H1 (cell line): ENCODE measurements around the gene VMP1. TPM values are rescaled to one million over a fixed set of nuclear protein-coding genes. Genes with fewer than 3 reads are reported as not detected.

Source experiments
- BRCA1 ChIP-seq: IDR thresholded peaks from 2 replicates; pipeline ENCODE4 v1.6.1; 2012; ENCODE audit warnings: low read depth, low read length, improper control_type of control experiment
- CBX5 ChIP-seq: fragments of 300-800, 300-1000 bp; sonication (generic); IDR thresholded peaks from 2 replicates; pipeline ENCODE4 v1.7.1; 2016; ENCODE audit warnings: antibody characterized with exemption, low read length, low read depth
- SIRT6 ChIP-seq: IDR thresholded peaks from one replicate; pipeline ENCODE4 v1.7.1; 2012; ENCODE audit warnings: low read length, inconsistent platforms
- polyA plus RNA-seq, 7 experiments: library from polyadenylated mRNA; depleted of rRNA in 3 of 7; stranded (reverse) in 5 of 7; unstranded in 2 of 7; fragments of >200 nt in 5 of 7; fragments of 200-250 nt in 2 of 7; gene quantifications; 1 replicate in 5 of 7; 2 replicates in 1 of 7; 4 replicates in 1 of 7; pipeline versions ENCODE4 v1.2.1 to v1.2.3, GENCODE V29; 2011 to 2013; ENCODE audit warnings: missing spikeins in 2 of 7, mixed read lengths in 2 of 7
- total RNA-seq: library from RNA; stranded (reverse); fragmentation: NEBNext Ultra II Directional; extraction: Animal tissue kit (Norgen Biotek cat#: 25700); gene quantifications from 2 replicates; pipeline ENCODE4 v1.2.1, GENCODE V29; 2021

VMP1 gene
- total and polyA plus RNA-seq, 2 of the 8 experiments (the other 6 are each of a cell fraction or from before 2014, with no cell fraction given) = 45.0 to 92.7 TPM

GRCh38 chr17:59830846-59831486, 123.5 kb downstream of the VMP1 start (continued):
- TF ChIP-seq CBX5 (no peak), BRCA1 (no peak), SIRT6 (no peak)
